HG02970 (cell line): ENCODE results near the gene CACNA1A.
"Not testable (repeated sequence)": the region's sequence is repeated elsewhere in the genome, so short reads cannot be mapped to it uniquely, and the experiment has no call there.

ENCODE experiments used
- ATAC-seq: cut with Tn5 transposase; IDR thresholded peaks from one replicate; pipeline ENCODE4 v1.9.1; 2021; ENCODE audit warnings: mild to moderate bottlenecking, moderate library complexity, moderate number of reproducible peaks; ENCODE audit not compliant: unreplicated experiment, low FRiP score

CACNA1A gene

GRCh38 chr19:13428352-13428751, 77.9 kb downstream of the CACNA1A start:
- ATAC-seq, result no peak

- ATAC-seq, result no peak
Observed at GRCh38 chr19:13427273-13428051, 78.8 kb downstream of the CACNA1A start.

GRCh38 chr19:13425875-13426274, 80.4 kb downstream of the CACNA1A start:
- not testable (repeated sequence) for ATAC-seq

- no peak for ATAC-seq
Observed at GRCh38 chr19:13425151-13425550, 81.1 kb downstream of the CACNA1A start.

- ATAC-seq, result no peak
Observed at GRCh38 chr19:13420780-13421179, 85.5 kb downstream of the CACNA1A start.

- ATAC-seq, result no peak
Observed at GRCh38 chr19:13417054-13417453, 89.2 kb downstream of the CACNA1A start.

GRCh38 chr19:13411899-13412298, 94.4 kb downstream of the CACNA1A start:
- ATAC-seq, result no peak

GRCh38 chr19:13410946-13411345, 95.3 kb downstream of the CACNA1A start:
- no peak for ATAC-seq

GRCh38 chr19:13408889-13409518, 97.3 kb downstream of the CACNA1A start:
- no peak for ATAC-seq

GRCh38 chr19:13404236-13404635, 102.0 kb downstream of the CACNA1A start:
- no peak for ATAC-seq

- no peak for ATAC-seq
Observed at GRCh38 chr19:13401388-13401787, 104.9 kb downstream of the CACNA1A start.

- ATAC-seq, result no peak
Observed at GRCh38 chr19:13400296-13400695, 106.0 kb downstream of the CACNA1A start.

GRCh38 chr19:13399746-13400145, 106.5 kb downstream of the CACNA1A start:
- ATAC-seq, result no peak

- ATAC-seq, result no peak
Observed at GRCh38 chr19:13398780-13399726, 107.2 kb downstream of the CACNA1A start.

GRCh38 chr19:13398182-13398581, 108.1 kb downstream of the CACNA1A start:
- ATAC-seq, result no peak

GRCh38 chr19:13396250-13397080, 109.8 kb downstream of the CACNA1A start:
- ATAC-seq, result no peak

GRCh38 chr19:13382633-13382938, 123.7 kb downstream of the CACNA1A start:
- ATAC-seq, result no peak

GRCh38 chr19:13381827-13382632, 124.2 kb downstream of the CACNA1A start:
- ATAC-seq, result no peak

GRCh38 chr19:13376537-13376936, 129.7 kb downstream of the CACNA1A start:
- no peak for ATAC-seq
